ACHN (cell line): ENCODE data around the gene FOXRED2.
A peak's percentile ranks its signal among the peaks of the same experiment; 100 is the strongest.
"Not testable (repeated sequence)": the region's sequence is repeated elsewhere in the genome, so short reads cannot be mapped to it uniquely, and the experiment has no call there.

ENCODE experiments used
- DNase-seq: peaks from one replicate; pipeline ENCODE4 v3.0.0-alpha.2; 2015
- in situ Hi-C: cut with HindIII; loops from 2 replicates; pipeline ENCODE4 v1.10.0; 2017; ENCODE audit warnings: low sequenced_read_pairs, low pct_ligation_motif_present, low pct_unique_long_range_greater_than_20kb

Gene FOXRED2

GRCh38 chr22:36455571-36456463, 51.0 kb downstream of the FOXRED2 start:
- in situ Hi-C loops: no loop called here
- no peak for DNase-seq

GRCh38 chr22:36454916-36455570, 51.8 kb downstream of the FOXRED2 start:
- DNase-seq: peak; percentile 88
- in situ Hi-C loops: no loop called here

GRCh38 chr22:36453855-36454378, 52.9 kb downstream of the FOXRED2 start:
- DNase-seq: no peak

GRCh38 chr22:36452978-36453607, 53.7 kb downstream of the FOXRED2 start:
- DNase-seq, in situ Hi-C loops: not testable (repeated sequence)

More at GRCh38 chr22:36453855-36454378, 52.9 kb downstream of the FOXRED2 start:
- in situ Hi-C loops: no loop called here

- DNase-seq: no peak
- in situ Hi-C loops: no loop called here
These were observed 54.4 kb downstream of the FOXRED2 start for GRCh38 chr22:36452250-36452977.

- in situ Hi-C loops, DNase-seq: not testable (repeated sequence)
These were observed 55.9 kb downstream of the FOXRED2 start for GRCh38 chr22:36450923-36451322.

GRCh38 chr22:36449596-36450175, 57.2 kb downstream of the FOXRED2 start:
- no peak for DNase-seq
- in situ Hi-C loops: no loop called here

GRCh38 chr22:36447632-36448031, 59.2 kb downstream of the FOXRED2 start:
- DNase-seq: no peak
- in situ Hi-C loops: no loop called here

- in situ Hi-C loops: no loop called here
- DNase-seq: no peak
These were observed 61.6 kb downstream of the FOXRED2 start for GRCh38 chr22:36445158-36445668.

GRCh38 chr22:36443198-36443770, 63.6 kb downstream of the FOXRED2 start:
- no peak for DNase-seq
- in situ Hi-C loops: no loop called here

GRCh38 chr22:36442506-36443197, 64.2 kb downstream of the FOXRED2 start:
- no peak for DNase-seq
- in situ Hi-C loops: no loop called here

- in situ Hi-C loops: no loop called here
- no peak for DNase-seq
These were observed 66.3 kb downstream of the FOXRED2 start for GRCh38 chr22:36440429-36441002.

- in situ Hi-C loops: no loop called here
- peak; percentile 68 for DNase-seq
These were observed 67.2 kb downstream of the FOXRED2 start for GRCh38 chr22:36439481-36440271.
